GM19238 (cell line): ENCODE data around the gene ZBTB32.
"Not testable (repeated sequence)": the region's sequence is repeated elsewhere in the genome, so short reads cannot be mapped to it uniquely, and the experiment has no call there.

Experiments
- DNase-seq: peaks from one replicate; pipeline ENCODE4 v3.0.0; 2011; ENCODE audit warnings: low spot score; ENCODE audit not compliant: insufficient read length

The ZBTB32 gene

DNA sequence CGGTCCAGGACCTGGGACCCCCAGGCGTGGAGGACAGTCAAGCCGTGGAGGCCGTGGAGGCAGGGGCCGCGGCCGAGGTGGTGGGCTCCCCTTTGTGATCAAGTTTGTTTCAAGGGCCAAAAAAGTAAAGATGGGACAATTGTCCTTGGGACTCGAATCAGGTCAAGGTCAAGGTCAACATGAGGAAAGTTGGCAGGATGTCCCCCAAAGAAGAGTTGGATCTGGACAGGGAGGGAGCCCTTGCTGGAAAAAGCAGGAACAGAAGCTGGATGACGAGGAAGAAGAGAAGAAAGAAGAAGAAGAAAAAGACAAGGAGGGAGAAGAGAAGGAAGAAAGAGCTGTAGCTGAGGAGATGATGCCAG lies 15.8 kb downstream of the ZBTB32 start:
- DNase-seq = no peak

DNA sequence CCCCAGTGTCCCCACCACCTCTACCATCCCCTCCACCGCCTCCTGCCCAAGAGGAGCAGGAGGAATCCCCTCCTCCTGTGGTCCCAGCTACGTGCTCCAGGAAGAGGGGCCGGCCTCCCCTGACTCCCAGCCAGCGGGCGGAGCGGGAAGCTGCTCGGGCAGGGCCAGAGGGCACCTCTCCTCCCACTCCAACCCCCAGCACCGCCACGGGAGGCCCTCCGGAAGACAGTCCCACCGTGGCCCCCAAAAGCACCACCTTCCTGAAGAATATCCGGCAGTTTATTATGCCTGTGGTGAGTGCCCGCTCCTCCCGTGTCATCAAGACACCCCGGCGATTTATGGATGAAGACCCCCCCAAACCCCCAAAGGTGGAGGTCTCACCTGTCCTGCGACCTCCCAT lies 16.3 kb downstream of the ZBTB32 start:
- DNase-seq = no peak

GRCh38 chr19:35721374-35721773 lies 17.0 kb downstream of the ZBTB32 start:
- no peak for DNase-seq

GRCh38 chr19:35722461-35722860 lies 18.1 kb downstream of the ZBTB32 start:
- no peak for DNase-seq

GRCh38 chr19:35722897-35723296 lies 18.5 kb downstream of the ZBTB32 start:
- DNase-seq = no peak

DNA sequence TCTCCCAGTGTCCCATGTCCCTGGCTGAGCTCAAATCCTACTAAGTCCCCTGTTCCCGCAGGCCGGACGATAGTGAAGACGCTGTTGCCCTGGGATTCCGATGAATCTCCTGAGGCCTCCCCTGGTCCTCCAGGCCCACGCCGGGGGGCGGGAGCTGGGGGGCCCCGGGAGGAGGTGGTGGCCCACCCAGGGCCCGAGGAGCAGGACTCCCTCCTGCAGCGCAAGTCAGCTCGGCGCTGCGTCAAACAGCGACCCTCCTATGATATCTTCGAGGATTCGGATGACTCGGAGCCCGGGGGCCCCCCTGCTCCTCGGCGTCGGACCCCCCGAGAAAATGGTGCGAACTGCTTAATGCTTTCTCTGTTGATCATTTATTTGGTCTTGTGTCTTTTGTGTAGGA lies 19.3 kb downstream of the ZBTB32 start:
- no peak for DNase-seq

DNA sequence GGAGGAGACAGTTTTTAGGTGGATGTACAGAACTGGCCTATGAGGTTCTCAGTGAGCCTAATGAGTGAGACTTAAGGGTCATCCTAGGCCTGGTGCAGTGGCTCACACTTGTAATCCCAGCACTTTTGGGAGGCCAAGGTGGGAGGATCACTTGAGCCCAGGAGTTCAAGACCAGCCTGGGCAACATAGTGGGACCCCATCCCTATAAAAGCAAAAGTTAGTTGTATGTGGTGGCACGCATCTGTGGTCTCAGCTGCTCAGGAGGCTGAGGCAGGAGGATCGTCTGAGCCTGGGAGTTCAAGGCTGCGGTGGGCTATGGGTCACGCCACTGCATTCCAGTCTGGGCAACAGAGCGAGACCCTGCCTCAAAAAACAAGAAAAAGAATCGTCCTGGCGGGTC lies 19.8 kb downstream of the ZBTB32 start:
- not testable (repeated sequence) for DNase-seq

- no peak for DNase-seq
Measured at GRCh38 chr19:35724560-35724959, 20.2 kb downstream of the ZBTB32 start.

DNA sequence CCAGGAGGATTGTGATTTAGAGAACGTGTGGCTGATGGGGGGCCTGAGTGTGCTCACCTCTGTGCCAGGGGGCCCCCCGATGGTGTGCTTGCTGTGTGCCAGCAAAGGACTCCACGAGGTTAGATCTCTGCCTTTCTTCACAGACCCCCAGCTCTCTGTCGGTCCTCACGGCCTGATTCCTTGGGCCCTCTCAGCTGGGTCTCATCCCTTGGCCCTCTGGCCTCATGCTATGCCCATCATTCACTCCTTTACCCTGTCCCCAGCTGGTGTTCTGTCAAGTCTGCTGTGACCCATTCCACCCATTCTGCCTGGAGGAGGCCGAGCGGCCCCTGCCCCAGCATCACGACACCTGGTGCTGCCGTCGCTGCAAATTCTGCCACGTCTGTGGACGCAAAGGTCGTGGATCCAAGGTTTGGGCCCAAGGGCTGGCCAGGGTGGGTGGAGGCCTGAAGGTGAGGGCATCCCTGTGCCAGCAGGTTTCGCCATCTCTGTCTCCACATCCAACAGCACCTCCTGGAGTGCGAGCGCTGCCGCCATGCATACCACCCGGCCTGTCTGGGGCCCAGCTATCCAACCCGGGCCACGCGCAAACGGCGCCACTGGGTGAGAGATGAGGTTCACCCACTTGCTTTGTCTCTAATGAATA lies 21.0 kb downstream of the ZBTB32 start:
- no peak for DNase-seq

DNA sequence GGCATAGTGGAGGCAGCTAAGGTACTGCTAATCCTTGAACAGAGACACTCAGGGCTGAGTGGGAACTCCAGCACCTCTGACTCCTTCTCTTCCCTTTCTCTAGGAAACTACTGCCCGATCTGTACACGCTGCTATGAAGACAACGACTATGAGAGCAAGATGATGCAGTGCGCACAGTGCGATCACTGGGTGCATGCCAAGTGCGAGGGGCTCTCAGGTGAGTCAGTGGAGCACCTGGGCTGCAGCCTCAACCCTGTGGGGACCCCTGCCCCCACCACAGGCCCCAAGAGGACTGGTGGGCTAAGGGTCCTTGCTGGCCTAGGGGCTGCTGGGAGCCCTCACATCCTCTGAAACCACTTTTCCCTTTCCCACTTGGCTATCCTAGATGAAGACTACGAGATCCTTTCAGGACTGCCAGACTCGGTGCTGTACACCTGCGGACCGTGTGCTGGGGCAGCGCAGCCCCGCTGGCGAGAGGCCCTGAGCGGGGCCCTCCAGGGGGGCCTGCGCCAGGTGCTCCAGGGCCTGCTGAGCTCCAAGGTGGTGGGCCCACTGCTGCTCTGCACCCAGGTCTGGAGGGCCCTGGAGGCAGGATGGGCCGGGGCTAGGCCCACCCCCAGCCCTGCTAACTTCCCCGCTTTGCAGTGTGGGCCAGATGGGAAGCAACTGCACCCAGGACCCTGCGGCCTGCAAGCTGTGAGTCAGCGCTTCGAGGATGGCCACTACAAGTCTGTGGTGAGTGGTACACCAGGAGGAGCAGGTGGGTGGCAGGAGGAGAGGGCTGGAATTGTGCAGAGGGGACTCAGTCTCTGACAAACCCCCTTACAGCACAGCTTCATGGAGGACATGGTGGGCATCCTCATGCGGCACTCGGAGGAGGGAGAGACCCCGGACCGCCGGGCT lies 22.9 kb downstream of the ZBTB32 start:
- DNase-seq = no peak

- DNase-seq = no peak
Measured at GRCh38 chr19:35727956-35728706, 23.8 kb downstream of the ZBTB32 start.

DNA sequence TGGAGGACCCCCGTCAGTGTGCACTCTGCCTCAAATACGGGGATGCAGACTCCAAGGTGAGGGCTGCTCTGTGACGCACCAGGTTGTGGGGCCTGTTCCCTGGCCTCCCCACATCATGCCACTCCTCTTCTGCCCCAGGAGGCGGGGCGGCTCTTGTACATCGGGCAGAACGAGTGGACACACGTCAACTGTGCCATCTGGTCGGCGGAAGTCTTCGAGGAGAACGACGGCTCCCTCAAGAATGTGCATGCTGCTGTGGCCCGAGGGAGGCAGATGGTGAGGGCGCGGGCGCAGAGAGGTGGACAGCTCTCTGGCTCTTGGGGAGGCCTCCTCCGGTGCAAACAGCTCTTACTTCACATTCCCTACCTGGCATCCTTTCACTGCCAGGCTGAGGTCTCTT lies 24.7 kb downstream of the ZBTB32 start:
- DNase-seq = no peak

- DNase-seq = no peak
Measured at GRCh38 chr19:35729763-35730162, 25.4 kb downstream of the ZBTB32 start.

GRCh38 chr19:35730326-35730725 lies 26.0 kb downstream of the ZBTB32 start:
- no peak for DNase-seq

DNA sequence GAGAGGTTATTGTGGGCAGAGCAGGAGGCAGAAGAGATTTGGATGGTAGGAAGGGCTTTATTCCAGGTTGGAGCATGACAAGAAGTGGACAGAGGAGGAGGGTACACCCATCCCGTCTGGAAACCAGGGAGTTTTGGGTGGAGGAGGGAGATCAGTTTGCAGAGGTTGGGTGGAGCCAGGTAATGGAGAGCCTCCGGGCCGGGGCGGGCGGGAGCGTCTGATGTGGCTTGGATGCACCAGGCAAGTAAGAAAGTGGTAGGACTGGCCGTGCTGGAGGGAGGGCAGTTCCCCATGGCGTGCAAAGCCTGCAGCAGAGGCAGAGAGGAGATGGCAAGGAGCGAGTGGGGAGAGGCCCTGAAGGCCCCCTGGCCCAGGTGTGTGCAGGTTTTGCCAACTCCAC lies 27.0 kb downstream of the ZBTB32 start:
- DNase-seq = no peak

DNA sequence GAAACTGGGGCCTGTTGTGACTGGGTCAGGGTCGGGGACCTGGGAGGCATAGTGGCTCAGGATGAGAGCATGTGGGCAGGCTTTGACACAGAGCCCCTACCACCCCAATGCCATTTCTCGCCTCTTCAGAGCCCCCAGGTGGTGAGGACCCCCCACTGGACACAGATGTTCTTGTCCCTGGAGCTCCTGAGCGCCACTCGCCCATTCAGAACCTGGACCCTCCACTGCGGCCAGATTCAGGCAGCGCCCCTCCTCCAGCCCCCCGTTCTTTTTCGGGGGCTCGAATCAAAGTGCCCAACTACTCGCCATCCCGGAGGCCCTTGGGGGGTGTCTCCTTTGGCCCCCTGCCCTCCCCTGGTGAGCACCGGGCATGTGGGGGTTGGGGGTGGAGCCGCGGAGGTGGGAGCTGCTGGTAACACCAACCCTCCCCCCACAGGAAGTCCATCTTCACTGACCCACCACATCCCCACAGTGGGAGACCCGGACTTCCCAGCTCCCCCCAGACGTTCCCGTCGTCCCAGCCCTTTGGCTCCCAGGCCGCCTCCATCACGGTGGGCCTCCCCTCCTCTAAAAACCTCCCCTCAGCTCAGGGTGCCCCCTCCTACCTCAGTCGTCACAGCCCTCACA lies 27.5 kb downstream of the ZBTB32 start:
- DNase-seq = no peak

GRCh38 chr19:35732540-35733179 lies 28.3 kb downstream of the ZBTB32 start:
- DNase-seq = peak; percentile 1

DNA sequence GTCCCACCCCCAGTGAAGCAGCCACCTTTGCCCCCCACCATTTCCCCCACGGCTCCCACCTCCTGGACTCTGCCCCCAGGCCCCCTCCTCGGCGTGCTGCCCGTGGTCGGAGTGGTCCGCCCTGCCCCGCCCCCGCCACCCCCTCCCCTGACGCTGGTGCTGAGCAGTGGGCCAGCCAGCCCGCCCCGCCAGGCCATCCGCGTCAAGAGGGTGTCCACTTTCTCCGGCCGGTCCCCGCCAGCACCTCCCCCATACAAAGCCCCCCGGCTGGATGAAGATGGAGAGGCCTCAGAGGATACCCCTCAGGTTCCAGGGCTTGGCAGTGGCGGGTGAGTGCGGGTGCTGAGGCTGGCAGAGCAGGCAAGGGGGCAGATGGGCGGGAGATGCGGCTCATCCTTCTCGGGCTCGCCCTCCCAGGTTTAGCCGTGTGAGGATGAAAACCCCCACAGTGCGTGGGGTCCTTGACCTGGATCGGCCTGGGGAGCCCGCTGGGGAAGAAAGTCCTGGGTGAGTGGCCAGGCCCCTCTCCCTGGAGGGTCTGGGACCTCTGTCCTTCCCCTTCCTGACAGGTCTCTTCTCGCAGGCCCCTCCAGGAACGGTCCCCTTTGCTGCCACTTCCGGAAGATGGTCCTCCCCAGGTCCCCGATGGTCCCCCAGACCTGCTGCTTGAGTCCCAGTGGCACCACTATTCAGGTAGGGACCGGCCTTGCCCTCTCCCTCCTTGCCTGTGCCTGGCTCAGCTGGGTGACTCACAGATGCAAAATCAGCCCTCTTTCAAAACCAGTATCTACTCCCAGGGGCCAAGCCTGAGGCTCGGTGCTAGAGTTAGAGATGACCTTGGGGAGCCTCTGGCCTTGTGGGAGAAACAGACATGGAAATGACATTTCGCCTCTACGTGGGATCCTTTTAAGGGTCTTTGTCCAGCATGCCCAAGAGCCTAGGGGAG lies 29.1 kb downstream of the ZBTB32 start:
- peak; percentile 2 for DNase-seq

DNA sequence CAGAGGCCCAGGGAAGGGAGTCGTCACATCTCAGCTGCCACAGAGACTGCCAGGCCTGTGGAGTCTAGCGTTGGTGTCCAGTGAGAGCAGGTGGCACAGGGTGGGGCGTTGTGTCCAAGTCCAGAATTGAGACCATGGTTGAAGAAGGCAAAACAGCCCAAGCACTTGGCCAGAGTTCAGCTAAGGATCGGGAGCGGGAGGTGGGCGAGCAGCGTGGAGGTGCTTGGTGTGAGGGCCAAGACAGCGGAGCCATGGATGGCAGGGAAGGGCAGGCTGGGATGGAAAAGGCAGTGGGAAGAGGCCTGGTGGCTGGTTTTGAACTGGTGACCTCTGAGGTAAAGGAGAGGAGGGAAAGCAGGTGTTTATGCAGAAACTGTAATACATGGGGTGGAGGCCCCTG lies 29.9 kb downstream of the ZBTB32 start:
- DNase-seq = no peak

- no peak for DNase-seq
Measured at GRCh38 chr19:35734889-35735288, 30.5 kb downstream of the ZBTB32 start.
